Stimulated activated CD8-positive, alpha-beta memory T cell treated with anti-CD3 and anti-CD28 coated beads, Interleukin-7, amount 100 ng/mL, for 1 hour (primary cell): ENCODE data around the gene BLVRA.
"Not testable (repeated sequence)": the region's sequence is repeated elsewhere in the genome, so short reads cannot be mapped to it uniquely, and the experiment has no call there.

Experiments
- DNase-seq, 2 donors: peaks; one replicate each; pipeline ENCODE4 v3.0.0-alpha.2; 2020; ENCODE audit warnings: low read depth in 2 of 2

BLVRA gene

GRCh38 chr7:43808410-43808809 lies 49.9 kb downstream of the BLVRA start:
- DNase-seq = no peak

GRCh38 chr7:43810195-43810941 lies 51.9 kb downstream of the BLVRA start:
- DNase-seq = not testable (repeated sequence)

- DNase-seq = no peak
Observed at GRCh38 chr7:43815373-43815772, 56.9 kb downstream of the BLVRA start.

DNA sequence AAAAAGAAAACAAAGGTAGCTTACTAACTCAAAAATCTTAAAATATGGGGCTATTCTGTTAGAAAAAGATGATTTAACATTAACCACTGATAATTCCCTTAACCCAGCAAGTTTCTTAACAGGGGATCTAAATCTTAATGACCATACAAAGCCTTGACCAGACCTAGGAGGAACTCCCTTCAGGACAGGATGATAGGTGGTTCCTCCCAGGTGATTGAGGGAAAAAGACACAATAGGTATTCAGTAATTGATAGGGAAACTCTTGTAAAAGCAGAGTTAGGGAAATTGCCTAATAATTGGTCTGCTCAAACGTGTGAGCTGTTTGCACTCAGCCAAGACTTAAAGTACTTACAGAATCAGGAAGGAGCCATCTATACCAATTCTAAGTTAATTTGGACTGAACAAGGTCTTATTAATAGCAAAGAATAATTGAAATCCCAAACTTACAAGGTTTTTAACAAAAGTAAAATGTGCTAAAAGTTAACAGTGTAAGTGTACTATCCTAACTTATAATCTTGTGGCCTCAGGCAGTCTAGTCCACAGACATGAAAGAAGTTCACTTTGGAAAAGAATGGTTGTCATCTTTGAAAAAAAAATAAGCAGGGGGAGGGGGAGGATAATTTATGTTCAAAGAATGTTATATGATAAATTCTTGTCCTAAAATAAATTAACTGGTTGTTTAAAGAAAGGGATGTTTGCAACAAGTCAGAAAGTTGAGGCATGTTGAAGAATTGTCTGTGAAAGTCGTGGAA lies 57.7 kb downstream of the BLVRA start:
- not testable (repeated sequence) for DNase-seq

DNA sequence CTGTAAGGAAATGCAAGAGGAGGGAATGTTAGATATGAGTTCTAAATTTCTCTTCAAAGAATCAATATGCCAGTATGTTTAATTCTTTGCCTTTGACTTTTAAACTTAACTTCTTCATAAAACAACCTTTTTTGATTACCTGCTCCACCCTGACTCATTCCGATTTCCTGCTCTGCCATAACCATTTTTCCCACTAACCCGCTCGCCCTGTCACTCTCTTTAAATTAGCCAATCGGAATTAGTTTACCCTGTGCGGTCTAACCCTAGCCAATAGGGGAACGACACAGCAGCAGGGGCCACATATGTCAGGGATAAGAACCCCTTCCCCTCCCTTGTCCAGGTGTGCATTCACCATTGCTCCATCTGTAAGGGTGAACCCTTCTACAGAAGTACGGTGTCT lies 64.9 kb downstream of the BLVRA start:
- not testable (repeated sequence) for DNase-seq

- DNase-seq = no peak
Observed at GRCh38 chr7:43823941-43824340, 65.5 kb downstream of the BLVRA start.

GRCh38 chr7:43824513-43824912 lies 66.0 kb downstream of the BLVRA start:
- not testable (repeated sequence) for DNase-seq

GRCh38 chr7:43824963-43825362 lies 66.5 kb downstream of the BLVRA start:
- DNase-seq = no peak

DNA sequence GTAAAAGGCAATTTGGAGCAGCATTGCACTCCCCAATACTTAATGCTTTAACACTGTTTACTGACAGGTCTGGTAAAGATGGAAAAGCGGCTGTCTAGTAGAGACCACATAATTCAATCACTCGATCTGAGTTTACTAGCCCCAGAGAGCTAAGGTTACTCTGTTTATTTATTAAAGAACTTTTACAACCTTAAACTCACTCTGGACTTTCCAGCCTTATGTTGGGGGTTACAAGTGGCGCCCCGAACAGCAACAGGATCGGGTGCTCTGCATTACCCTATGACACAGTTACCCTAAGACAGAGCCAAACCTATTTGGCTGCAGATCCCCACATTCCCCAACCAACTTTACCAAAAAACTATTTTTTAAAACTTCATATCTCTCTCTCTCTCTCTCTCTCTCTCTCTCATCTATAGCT lies 66.9 kb downstream of the BLVRA start:
- DNase-seq = no peak

DNA sequence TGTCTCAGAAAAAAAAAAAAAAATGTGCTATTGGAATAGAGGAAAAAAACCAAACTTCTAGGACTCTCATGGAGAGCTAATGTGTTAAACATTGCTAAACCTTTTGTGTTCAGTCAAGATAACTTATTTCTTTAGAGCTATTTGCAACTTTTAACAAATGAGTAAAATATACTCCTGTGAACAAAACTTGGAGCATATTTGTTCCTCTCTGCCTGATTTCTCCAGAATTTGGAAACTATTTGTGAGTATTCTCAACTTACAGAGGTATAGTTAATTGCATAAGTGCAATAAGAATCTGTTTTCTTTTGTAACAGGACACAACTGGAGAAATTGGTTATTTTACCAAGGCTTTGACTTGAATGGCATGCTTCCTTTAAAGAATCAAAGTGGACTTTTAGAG lies 72.4 kb downstream of the BLVRA start:
- DNase-seq = not testable (repeated sequence)

DNA sequence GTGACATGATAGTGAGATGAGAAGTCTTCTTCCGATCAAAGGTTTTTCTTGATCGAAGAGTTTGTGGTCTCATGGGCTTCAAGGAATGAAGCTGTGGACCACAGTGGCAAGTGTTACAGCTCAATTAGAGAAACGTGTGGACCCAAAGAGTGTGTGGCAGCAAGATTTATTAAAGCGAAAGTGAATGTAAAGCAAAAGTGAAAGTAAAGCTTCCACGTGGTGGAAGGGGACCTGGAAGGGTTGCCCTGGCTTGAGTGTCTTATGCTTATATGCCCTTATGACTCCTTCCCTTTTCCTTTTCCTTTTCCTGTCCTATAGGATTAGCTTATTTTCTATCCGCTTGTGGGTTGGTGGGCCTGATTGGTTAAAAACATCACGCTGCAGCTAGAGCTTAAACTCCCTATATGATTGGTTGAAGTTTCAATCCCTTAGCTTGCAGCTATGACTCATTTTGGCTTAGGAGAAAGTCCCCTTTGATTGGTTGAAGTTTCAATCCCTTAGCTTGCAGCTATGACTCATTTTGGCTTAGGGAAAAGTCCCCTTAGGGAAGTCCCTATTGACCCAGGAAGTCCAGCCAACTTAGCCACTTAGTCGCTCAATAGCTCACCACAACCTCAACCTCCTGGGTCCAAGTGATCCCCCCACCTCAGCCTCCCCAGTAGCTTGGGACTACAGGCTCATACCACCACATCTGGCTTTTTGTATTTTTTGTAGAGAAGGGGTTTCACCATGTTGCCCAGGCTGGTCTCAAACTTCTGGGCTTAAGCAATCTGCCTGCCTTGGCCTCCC lies 76.2 kb downstream of the BLVRA start:
- DNase-seq = no peak

GRCh38 chr7:43838201-43838658 lies 79.8 kb downstream of the BLVRA start:
- DNase-seq = no peak

- no peak for DNase-seq
Observed at GRCh38 chr7:43843296-43843695, 84.8 kb downstream of the BLVRA start.

- DNase-seq = no peak
Observed at GRCh38 chr7:43844257-43844656, 85.8 kb downstream of the BLVRA start.

DNA sequence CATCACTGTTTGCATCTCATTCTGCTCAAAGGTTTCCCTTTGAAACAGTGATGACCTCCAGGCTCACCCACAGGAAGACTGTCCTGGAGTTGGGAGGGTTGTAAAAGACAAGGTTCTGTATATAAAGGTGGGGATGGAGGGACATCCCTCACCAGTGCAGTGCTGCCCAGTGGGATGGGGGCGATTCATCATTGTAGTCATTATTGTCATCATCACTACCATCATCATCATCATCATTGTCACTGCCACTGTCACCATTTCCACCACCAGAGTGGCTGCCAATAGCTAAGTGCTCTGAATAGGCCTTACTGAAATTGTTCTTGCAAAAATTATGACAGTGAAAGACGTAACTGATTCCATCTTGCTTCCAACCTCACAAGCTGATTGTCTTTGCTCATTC lies 86.2 kb downstream of the BLVRA start:
- DNase-seq = no peak

DNA sequence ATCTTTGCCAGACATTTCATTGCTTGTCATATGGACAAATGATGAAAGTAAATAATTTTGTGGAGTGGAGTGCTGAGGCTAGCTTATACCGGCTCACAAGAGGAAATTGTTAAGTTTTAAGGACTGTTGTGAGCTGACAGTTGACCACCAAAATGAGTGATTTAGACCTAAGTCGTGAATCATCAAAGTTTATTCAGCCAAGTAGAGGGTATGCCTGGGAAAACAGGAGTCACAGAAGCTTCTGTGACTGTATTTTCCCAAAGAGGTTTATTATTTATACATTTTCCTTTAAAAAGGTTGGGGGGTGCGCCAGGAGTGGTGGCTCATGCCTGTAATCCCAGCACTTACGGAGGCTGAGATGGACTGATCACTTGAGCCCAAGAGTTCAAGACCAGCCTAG lies 89.0 kb downstream of the BLVRA start:
- no peak for DNase-seq

GRCh38 chr7:43849047-43849446 lies 90.6 kb downstream of the BLVRA start:
- no peak for DNase-seq

- DNase-seq = no peak
Observed at GRCh38 chr7:43850348-43851116, 92.1 kb downstream of the BLVRA start.

- DNase-seq = no peak
Observed at GRCh38 chr7:43851805-43852204, 93.3 kb downstream of the BLVRA start.

DNA sequence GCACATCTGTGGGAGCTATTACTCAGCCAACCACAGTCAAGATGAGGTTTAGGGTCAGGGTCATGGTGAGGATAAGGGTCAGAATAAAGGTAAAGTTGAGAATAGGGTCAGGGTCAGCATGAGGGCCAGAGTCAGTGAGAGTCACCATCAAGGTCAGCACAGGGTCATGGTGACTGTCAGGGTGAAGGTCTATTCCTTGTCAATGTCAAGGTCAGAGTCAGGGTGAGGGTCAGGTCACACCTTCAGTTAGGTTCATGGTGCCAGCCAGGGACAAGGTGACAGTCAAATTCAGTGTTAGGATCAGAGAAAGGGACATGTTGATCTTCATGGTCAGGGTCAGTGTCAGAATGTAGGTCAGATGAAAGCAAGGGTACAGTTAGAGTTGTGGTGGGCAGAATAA lies 96.7 kb downstream of the BLVRA start:
- no peak for DNase-seq

- no peak for DNase-seq
Observed at GRCh38 chr7:43856316-43856715, 97.8 kb downstream of the BLVRA start.
